PC-3 (cell line): Measurements from ENCODE around the gene MROH8. TPM values are rescaled to one million over a fixed set of nuclear protein-coding genes. Genes with fewer than 3 reads are reported as not detected.

ENCODE experiments used
- ATAC-seq: fragments of 200-7000 bp; cut with Tn5 transposase; 2 replicates; pipeline ENCODE4 v1.9.1; 2020; ENCODE audit warnings: mild to moderate bottlenecking, moderate library complexity
- BruUV-seq: library from RNA; stranded (reverse); fragments of 400-500 nt; replicated peaks from 2 replicates; lab custom pipeline; 2021; lab: Mats Ljungman, UMichigan
- CTCF ChIA-PET: fragments of 300-600 bp; sonication (Branson Sonifier 250); formaldehyde crosslinking; loops from one replicate; lab custom pipeline; 2022; ENCODE audit warnings: antibody characterized with exemption; lab: Charles Lee
- POLR2A ChIA-PET: fragments of 300-600 bp; sonication (Branson Sonifier 250); formaldehyde crosslinking; loops from one replicate; lab custom pipeline; 2022; ENCODE audit warnings: antibody characterized with exemption; ENCODE audit not compliant: unreplicated experiment; lab: Charles Lee
- DNase-seq: peaks from one replicate; pipeline ENCODE4 v3.0.0-alpha.2; 2015
- H2AFZ ChIP-seq: fragments of 300-600 bp; sonication (generic); 2 replicates; pipeline ENCODE4 v1.6.0; 2016; ENCODE audit warnings: antibody characterized with exemption, low read length
- H3F3A ChIP-seq: fragments of 300-600 bp; sonication (generic); one replicate; pipeline ENCODE4 v1.6.0; 2017; ENCODE audit warnings: antibody characterized with exemption, low read length, control low read depth, mild to moderate bottlenecking; ENCODE audit not compliant: unreplicated experiment
- H3K27ac ChIP-seq: fragments of 300-600 bp; sonication (generic); 2 replicates; pipeline ENCODE4 v1.5.1; 2016; ENCODE audit warnings: mild to moderate bottlenecking, low read length
- H3K27me3 ChIP-seq: fragments of 300-600 bp; sonication (generic); 2 replicates; pipeline ENCODE4 v1.6.1; 2016; ENCODE audit warnings: low read length, mixed read lengths
- H3K36me3 ChIP-seq: fragments of 300-600 bp; sonication (generic); 2 replicates; pipeline ENCODE4 v1.6.1; 2016; ENCODE audit warnings: low read depth, mixed run types, low read length, mixed read lengths
- H3K4me1 ChIP-seq: fragments of 300-600 bp; sonication (generic); 2 replicates; pipeline ENCODE4 v1.5.1; 2016; ENCODE audit warnings: low read length; ENCODE audit not compliant: insufficient read depth
- H3K4me2 ChIP-seq: fragments of 300-600 bp; sonication (generic); 2 replicates; pipeline ENCODE4 v1.6.0; 2016; ENCODE audit warnings: low read length
- H3K4me3 ChIP-seq: fragments of 300-600 bp; sonication (generic); 2 replicates; pipeline ENCODE4 v1.5.1; 2016; ENCODE audit warnings: mild to moderate bottlenecking, low read length, mixed read lengths
- H3K79me2 ChIP-seq: fragments of 300-600 bp; sonication (generic); 2 replicates; pipeline ENCODE4 v1.6.1; 2017; ENCODE audit warnings: low read length, mixed read lengths
- H3K9ac ChIP-seq: fragments of 300-600 bp; sonication (generic); 2 replicates; pipeline ENCODE4 v1.6.0; 2016; ENCODE audit warnings: mild to moderate bottlenecking, low read length
- H3K9me2 ChIP-seq: fragments of 300-600 bp; sonication (generic); replicated peaks from 2 replicates; pipeline ENCODE4 v1.6.1; 2016; ENCODE audit warnings: mixed run types, low read length, mixed read lengths
- H3K9me3 ChIP-seq: fragments of 300-600 bp; sonication (generic); 2 replicates; pipeline ENCODE4 v1.6.1; 2016; ENCODE audit warnings: low read length, mixed read lengths
- H4K20me1 ChIP-seq: fragments of 300-600 bp; sonication (generic); 2 replicates; pipeline ENCODE4 v1.6.1; 2016; ENCODE audit warnings: low read length, mixed read lengths
- EZH2 ChIP-seq: fragments of 300-600 bp; sonication (generic); IDR thresholded peaks from one replicate; pipeline ENCODE4 v1.6.1; 2017; ENCODE audit warnings: antibody characterized with exemption, mild to moderate bottlenecking, low read length; ENCODE audit not compliant: unreplicated experiment
- EZH2phosphoT487 ChIP-seq: fragments of 300-600 bp; sonication (generic); IDR thresholded peaks from 2 replicates; pipeline ENCODE4 v1.6.1; 2018; ENCODE audit warnings: mild to moderate bottlenecking, antibody characterized with exemption, low read length, borderline replicate concordance
- intact Hi-C: fragments of 100-400 bp; cut with micrococcal nuclease; formaldehyde crosslinking; loops from 2 replicates; pipeline ENCODE4 v1.9.0; 2023
- total RNA-seq: library from RNA; depleted of rRNA; stranded (reverse); fragments of >200 nt; gene quantifications from 2 replicates; pipeline ENCODE4 v1.2.3, GENCODE V29; 2014
- TF ChIP-seq, protein P1 (sequence below): fragments of 300-600 bp; sonication (generic); conservative IDR thresholded peaks from 2 replicates; pipeline ENCODE4 v1.5.1; 2017; ENCODE audit warnings: antibody characterized with exemption, low read depth, mild to moderate bottlenecking, low read length

MROH8 gene
- total RNA-seq, 1 experiment from 2014 or later: 0.98 TPM

DNA sequence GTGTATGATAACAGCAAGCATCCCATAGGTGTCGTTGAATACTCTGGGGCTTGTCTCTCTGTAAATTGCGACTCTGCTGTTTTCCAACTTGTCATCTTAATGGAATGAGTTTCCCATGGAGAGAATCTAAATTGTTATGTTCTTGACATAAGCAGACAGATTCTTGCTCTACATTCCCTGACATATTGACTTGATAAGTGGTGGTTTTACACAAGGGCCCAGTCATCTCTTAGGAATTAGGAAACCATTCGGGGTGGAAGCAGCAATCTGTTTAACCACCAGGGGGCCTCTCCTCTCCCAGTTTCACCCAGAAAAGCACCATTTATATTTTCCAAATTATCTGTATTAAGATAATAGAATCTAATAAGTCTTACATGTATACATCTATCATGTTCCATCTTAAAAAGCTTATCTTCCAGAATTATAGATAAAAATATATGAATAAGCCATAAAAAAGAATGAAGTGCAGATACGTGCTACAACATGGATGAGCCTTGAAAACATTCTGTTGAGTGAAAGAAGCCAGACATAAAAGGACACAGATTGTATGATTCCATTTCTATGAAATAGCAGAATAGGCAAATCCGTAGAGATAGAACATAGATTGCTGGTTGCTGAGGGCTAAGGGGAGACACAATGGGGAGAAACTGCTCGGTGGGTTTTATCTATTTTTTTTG, 23.1 kb upstream of the MROH8 start:
- no peaks in the 10 kb centered on the region for H3K9me2 ChIP-seq
- TF ChIP-seq EZH2phosphoT487 (no peak), EZH2 (no peak)
- TF ChIP-seq, protein P1, sequence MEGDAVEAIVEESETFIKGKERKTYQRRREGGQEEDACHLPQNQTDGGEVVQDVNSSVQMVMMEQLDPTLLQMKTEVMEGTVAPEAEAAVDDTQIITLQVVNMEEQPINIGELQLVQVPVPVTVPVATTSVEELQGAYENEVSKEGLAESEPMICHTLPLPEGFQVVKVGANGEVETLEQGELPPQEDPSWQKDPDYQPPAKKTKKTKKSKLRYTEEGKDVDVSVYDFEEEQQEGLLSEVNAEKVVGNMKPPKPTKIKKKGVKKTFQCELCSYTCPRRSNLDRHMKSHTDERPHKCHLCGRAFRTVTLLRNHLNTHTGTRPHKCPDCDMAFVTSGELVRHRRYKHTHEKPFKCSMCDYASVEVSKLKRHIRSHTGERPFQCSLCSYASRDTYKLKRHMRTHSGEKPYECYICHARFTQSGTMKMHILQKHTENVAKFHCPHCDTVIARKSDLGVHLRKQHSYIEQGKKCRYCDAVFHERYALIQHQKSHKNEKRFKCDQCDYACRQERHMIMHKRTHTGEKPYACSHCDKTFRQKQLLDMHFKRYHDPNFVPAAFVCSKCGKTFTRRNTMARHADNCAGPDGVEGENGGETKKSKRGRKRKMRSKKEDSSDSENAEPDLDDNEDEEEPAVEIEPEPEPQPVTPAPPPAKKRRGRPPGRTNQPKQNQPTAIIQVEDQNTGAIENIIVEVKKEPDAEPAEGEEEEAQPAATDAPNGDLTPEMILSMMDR: peak; percentile 93
- ChIA-PET POLR2A (no interaction called here), CTCF (no interaction called here)
- DNase-seq (peak; percentile 88), ATAC-seq (peak; percentile 99)
- BruUV-seq: no TSS peak
- intact Hi-C loops: loop anchor here (1.0 kb wide), 1 partner anchor 332 kb away; no protein-coding TSS in a partner anchor
- peaks cover 37% of the 10 kb centered on the region for H3K79me2 ChIP-seq
- no peaks in the 10 kb centered on the region for H3K9me3 ChIP-seq
- H3K4me3 ChIP-seq: 0 out of 2 replicates have a peak overlapping the region, but pooled peaks have one; percentile 3
- H3K27ac ChIP-seq: peak overlapping the region; percentile 12; the same call in 1 of the 2 replicates
- H3K4me1 ChIP-seq: peaks cover 16% of the 10 kb centered on the region
- H2AFZ ChIP-seq: no peak overlapping the region
- peaks cover 9% of the 10 kb centered on the region for H3F3A ChIP-seq
- peak overlapping the region; percentile 20 for H3K4me2 ChIP-seq
- no peaks in the 10 kb centered on the region for H3K27me3 ChIP-seq
- H3K36me3 ChIP-seq: peaks cover 84% of the 10 kb centered on the region
- no peak overlapping the region for H3K9ac ChIP-seq
- H4K20me1 ChIP-seq: peaks cover 12% of the 10 kb centered on the region; the same call in 1 of the 2 replicates

DNA sequence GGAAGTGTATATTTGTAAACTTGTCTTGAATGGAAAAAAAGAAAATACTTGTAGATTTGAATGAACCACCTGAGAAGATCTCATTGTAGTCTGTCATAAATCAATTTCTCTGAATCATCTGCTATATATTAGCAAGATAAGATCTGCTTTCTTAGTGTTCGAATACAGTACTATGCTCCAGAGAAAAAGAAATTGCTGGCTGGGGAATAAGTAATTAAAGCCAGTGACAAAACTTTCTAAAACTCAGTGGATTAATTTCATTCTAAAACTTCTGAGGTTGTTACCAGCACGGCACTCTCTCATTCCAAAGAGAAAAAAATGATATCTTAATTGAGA, 22.4 kb upstream of the MROH8 start:
- Histone ChIP-seq H2AFZ (no peak overlapping the region), H3K4me1 (peaks cover 16% of the 10 kb centered on the region), H3K4me3 (0 out of 2 replicates have a peak overlapping the region, but pooled peaks have one; percentile 3), H3K4me2 (peak overlapping the region; percentile 20), H4K20me1 (peaks cover 17% of the 10 kb centered on the region), H3K36me3 (peaks cover 80% of the 10 kb centered on the region), H3K27ac (peak overlapping the region; percentile 12; the same call in 1 of the 2 replicates), H3K9me3 (no peaks in the 10 kb centered on the region), H3K27me3 (no peaks in the 10 kb centered on the region), H3K79me2 (peaks cover 43% of the 10 kb centered on the region), H3K9ac (no peak overlapping the region), H3K9me2 (no peaks in the 10 kb centered on the region), H3F3A (peaks cover 9% of the 10 kb centered on the region)
- TF ChIP-seq, protein P1: no peak
- TF ChIP-seq EZH2phosphoT487: no peak
- DNase-seq (no peak), ATAC-seq (no peak)
- intact Hi-C loops: loop anchor here (1.0 kb wide), 1 partner anchor 333 kb away; no protein-coding TSS in a partner anchor
- ChIA-PET POLR2A (no interaction called here), CTCF (no interaction called here)
- BruUV-seq: no TSS peak
